Caco-2 (cell line): ENCODE data around the gene B9D2. TPM values are rescaled to one million over a fixed set of nuclear protein-coding genes. Genes with fewer than 3 reads are reported as not detected.
A peak's percentile ranks its signal among the peaks of the same experiment; 100 is the strongest.

Experiments
- BruUV-seq: library from RNA; stranded (reverse); fragments of 400-500 nt; replicated peaks from 2 replicates; lab custom pipeline; 2021; lab: Mats Ljungman, UMichigan
- CTCF ChIA-PET: fragments of 300-600 bp; sonication (Branson Sonifier 250); formaldehyde crosslinking; loops from one replicate; lab custom pipeline; 2022; ENCODE audit warnings: antibody characterized with exemption; lab: Charles Lee
- POLR2A ChIA-PET: fragments of 300-600 bp; sonication (Branson Sonifier 250); formaldehyde crosslinking; loops from one replicate; lab custom pipeline; 2022; ENCODE audit warnings: antibody characterized with exemption; lab: Charles Lee
- DNase-seq, 2 experiments: peaks; one replicate each; pipeline versions ENCODE4 v3.0.0 to v3.0.0-alpha.2; 2020 to 2022
- H3K27me3 ChIP-seq: replicated peaks from 2 replicates; pipeline ENCODE4 v1.6.0; 2011; ENCODE audit warnings: low read length; ENCODE audit not compliant: control insufficient read depth, insufficient read depth
- H3K36me3 ChIP-seq: 2 replicates; pipeline ENCODE4 v1.5.1; 2011; ENCODE audit warnings: low read length; ENCODE audit not compliant: control insufficient read depth, insufficient read depth
- H3K4me1 ChIP-seq: fragments of 250-450 bp; sonication (Bioruptor Pico); 2 replicates; pipeline ENCODE4 v1.5.1; 2020; ENCODE audit warnings: mild to moderate bottlenecking
- H3K4me3 ChIP-seq: 2 replicates; pipeline ENCODE4 v1.5.1; 2011; ENCODE audit warnings: low read depth, mild to moderate bottlenecking, control low read depth, low read length
- H3K9me3 ChIP-seq: fragments of 250-450 bp; sonication (Bioruptor Pico); 2 replicates; pipeline ENCODE4 v1.5.1; 2020; ENCODE audit warnings: mild to moderate bottlenecking, moderate library complexity
- H3K27ac Mint-ChIP-seq: one replicate; pipeline ENCODE4 v1.8.0; 2022; ENCODE audit warnings: mixed read lengths; ENCODE audit not compliant: unreplicated experiment
- H3K27me3 Mint-ChIP-seq: one replicate; pipeline ENCODE4 v1.8.0; 2022; ENCODE audit warnings: mixed read lengths; ENCODE audit not compliant: insufficient read depth, unreplicated experiment
- H3K36me3 Mint-ChIP-seq: one replicate; pipeline ENCODE4 v1.8.0; 2022; ENCODE audit warnings: mild to moderate bottlenecking, mixed read lengths; ENCODE audit not compliant: insufficient read depth, unreplicated experiment
- H3K4me1 Mint-ChIP-seq: one replicate; pipeline ENCODE4 v1.8.0; 2022; ENCODE audit warnings: low read depth, mixed read lengths; ENCODE audit not compliant: unreplicated experiment
- H3K4me3 Mint-ChIP-seq: one replicate; pipeline ENCODE4 v1.8.0; 2022; ENCODE audit warnings: mild to moderate bottlenecking, moderate library complexity, mixed read lengths; ENCODE audit not compliant: unreplicated experiment
- H3K9me3 Mint-ChIP-seq: one replicate; pipeline ENCODE4 v1.8.0; 2022; ENCODE audit warnings: mixed read lengths; ENCODE audit not compliant: unreplicated experiment
- CTCF ChIP-seq, 2 experiments: fragments of 200-600 bp in 1 of 2; IDR thresholded peaks; 1 replicate in 1 of 2; 2 replicates in 1 of 2; pipeline versions ENCODE4 v1.5.1 to v1.8.0; 2011 to 2022; ENCODE audit warnings: antibody characterized with exemption in 1 of 2, control low read depth in 1 of 2, inconsistent platforms in 1 of 2, low read depth in 1 of 2, low read length in 1 of 2, mild to moderate bottlenecking in 1 of 2, moderate library complexity in 1 of 2; ENCODE audit not compliant: insufficient read depth in 1 of 2, severe bottlenecking in 1 of 2, unreplicated experiment in 1 of 2
- intact Hi-C: fragments of 100-400 bp; cut with micrococcal nuclease; formaldehyde crosslinking; loops from one replicate; pipeline ENCODE4 v1.10.0; 2022; ENCODE audit not compliant: unreplicated experiment
- total RNA-seq: library from RNA; stranded (reverse); gene quantifications from 2 replicates; pipeline ENCODE4 v1.2.3, GENCODE V29; 2022

B9D2 gene
- total RNA-seq, 1 experiment from 2014 or later = 3.6 TPM

- ChIA-PET CTCF (interaction anchor here (0.6 to 1.3 kb wide), 4 partner anchors 41 to 592 kb away, joined by 3 to 5 read pairs (median 4); partner anchors contain the start of gene HNRNPUL1), POLR2A (interaction anchor here (0.7 kb wide), 1 partner anchor 128 kb away, joined by 3 read pairs; no protein-coding TSS in a partner anchor)
- peaks cover 8% of the 10 kb centered on the region; the same call in 1 of the 2 replicates for H3K4me1 ChIP-seq
- BruUV-seq = no TSS peak
- DNase-seq = no peak
- H3K27me3 ChIP-seq = no peaks in the 10 kb centered on the region
- no peak overlapping the region for H3K4me3 ChIP-seq
- Mint-ChIP-seq H3K27me3 (no peaks in the 10 kb centered on the region), H3K36me3 (peaks cover 98% of the 10 kb centered on the region), H3K4me1 (peaks cover 7% of the 10 kb centered on the region), H3K4me3 (no peak overlapping the region), H3K9me3 (no peaks in the 10 kb centered on the region), H3K27ac (peak overlapping the region; percentile 84)
- no peak for TF ChIP-seq CTCF (IDR thresholded peaks at IDR 0.05; ENCODE audit: insufficient read depth in 1 of 2, low read depth in 1 of 2, low read length in 1 of 2, severe bottlenecking in 1 of 2, unreplicated experiment in 1 of 2)
- no peaks in the 10 kb centered on the region for H3K9me3 ChIP-seq
- intact Hi-C loops = no loop called here
- H3K36me3 ChIP-seq = peaks cover 8% of the 10 kb centered on the region
These were observed 59.1 kb downstream of the B9D2 start for GRCh38 chr19:41304706-41305483.

Other genes with a start within 250 kb of the B9D2 start
- gene CYP2F1, start 249.7 kb downstream of the B9D2 start, total RNA-seq = not detected in 2 replicates
- 56.0 and 63.0 TPM in 2 replicates for gene CYP2S1, start 170.9 kb downstream of the B9D2 start, total RNA-seq
- gene AXL, start 144.9 kb downstream of the B9D2 start, total RNA-seq = 1.2 and 1.6 TPM in 2 replicates
- gene HNRNPUL1, start 99.8 kb downstream of the B9D2 start, total RNA-seq = 322 and 324 TPM in 2 replicates
- gene CCDC97, start 54.0 kb downstream of the B9D2 start, total RNA-seq = 47.1 and 47.8 TPM in 2 replicates
- gene TGFB1, start 10.2 kb downstream of the B9D2 start, total RNA-seq = 15.0 and 15.3 TPM in 2 replicates
- 1.4 and 2.2 TPM in 2 replicates for gene TMEM91, start 12.4 kb upstream of the B9D2 start, total RNA-seq
- gene EXOSC5, start 33.2 kb upstream of the B9D2 start, total RNA-seq = 36.6 and 37.3 TPM in 2 replicates
- 9.4 and 19.4 TPM in 2 replicates for gene BCKDHA, start 33.7 kb upstream of the B9D2 start, total RNA-seq
- 3.1 and 3.7 TPM in 2 replicates for gene B3GNT8, start 63.2 kb upstream of the B9D2 start, total RNA-seq
- 75.9 and 85.0 TPM in 2 replicates for gene DMAC2, start 75.8 kb upstream of the B9D2 start, total RNA-seq
- gene ERICH4, start 79.0 kb upstream of the B9D2 start, total RNA-seq = not detected in 2 replicates
- not detected in 2 replicates for gene CEACAM21, start 212.0 kb upstream of the B9D2 start, total RNA-seq